PFSK-1 (cell line): Measurements from ENCODE around the gene OR5M11.

Source experiments
- FOXP2 ChIP-seq: optimal IDR thresholded peaks from 2 replicates; pipeline ENCODE3; 2011; ENCODE audit warnings: borderline replicate concordance, control low read depth, inconsistent platforms; ENCODE audit not compliant: insufficient read depth; ENCODE audit errors: extremely low read length, extremely low read depth
- POLR2AphosphoS5 ChIP-seq: IDR thresholded peaks from 2 replicates; pipeline ENCODE4 v1.6.1; 2012; ENCODE audit warnings: low read depth, mild to moderate bottlenecking, control low read depth, low read length, moderate library complexity
- SIN3A ChIP-seq: IDR thresholded peaks from 2 replicates; pipeline ENCODE4 v1.6.1; 2012; ENCODE audit warnings: mild to moderate bottlenecking, low read length, moderate library complexity, borderline replicate concordance; ENCODE audit not compliant: insufficient read depth
- TAF1 ChIP-seq: IDR thresholded peaks from 2 replicates; pipeline ENCODE4 v1.6.1; 2012; ENCODE audit warnings: low read length, control low read depth, borderline replicate concordance; ENCODE audit not compliant: insufficient read depth
- TF ChIP-seq, protein P1 (sequence below), 2 experiments: IDR thresholded peaks; 2 replicates each; pipeline versions ENCODE4 v1.6.1 to v1.8.0; 2011 to 2012; ENCODE audit warnings: low read depth in 2 of 2, low read length in 2 of 2, control low read depth in 1 of 2, inconsistent platforms in 1 of 2, mild to moderate bottlenecking in 1 of 2, moderate library complexity in 1 of 2; ENCODE audit not compliant: insufficient read depth in 1 of 2

Gene OR5M11

GRCh38 chr11:56497010-56497409 lies 46.0 kb downstream of the OR5M11 start:
- TF ChIP-seq TAF1 (no peak), FOXP2 (no peak), POLR2AphosphoS5 (no peak)
- TF ChIP-seq, protein P1, sequence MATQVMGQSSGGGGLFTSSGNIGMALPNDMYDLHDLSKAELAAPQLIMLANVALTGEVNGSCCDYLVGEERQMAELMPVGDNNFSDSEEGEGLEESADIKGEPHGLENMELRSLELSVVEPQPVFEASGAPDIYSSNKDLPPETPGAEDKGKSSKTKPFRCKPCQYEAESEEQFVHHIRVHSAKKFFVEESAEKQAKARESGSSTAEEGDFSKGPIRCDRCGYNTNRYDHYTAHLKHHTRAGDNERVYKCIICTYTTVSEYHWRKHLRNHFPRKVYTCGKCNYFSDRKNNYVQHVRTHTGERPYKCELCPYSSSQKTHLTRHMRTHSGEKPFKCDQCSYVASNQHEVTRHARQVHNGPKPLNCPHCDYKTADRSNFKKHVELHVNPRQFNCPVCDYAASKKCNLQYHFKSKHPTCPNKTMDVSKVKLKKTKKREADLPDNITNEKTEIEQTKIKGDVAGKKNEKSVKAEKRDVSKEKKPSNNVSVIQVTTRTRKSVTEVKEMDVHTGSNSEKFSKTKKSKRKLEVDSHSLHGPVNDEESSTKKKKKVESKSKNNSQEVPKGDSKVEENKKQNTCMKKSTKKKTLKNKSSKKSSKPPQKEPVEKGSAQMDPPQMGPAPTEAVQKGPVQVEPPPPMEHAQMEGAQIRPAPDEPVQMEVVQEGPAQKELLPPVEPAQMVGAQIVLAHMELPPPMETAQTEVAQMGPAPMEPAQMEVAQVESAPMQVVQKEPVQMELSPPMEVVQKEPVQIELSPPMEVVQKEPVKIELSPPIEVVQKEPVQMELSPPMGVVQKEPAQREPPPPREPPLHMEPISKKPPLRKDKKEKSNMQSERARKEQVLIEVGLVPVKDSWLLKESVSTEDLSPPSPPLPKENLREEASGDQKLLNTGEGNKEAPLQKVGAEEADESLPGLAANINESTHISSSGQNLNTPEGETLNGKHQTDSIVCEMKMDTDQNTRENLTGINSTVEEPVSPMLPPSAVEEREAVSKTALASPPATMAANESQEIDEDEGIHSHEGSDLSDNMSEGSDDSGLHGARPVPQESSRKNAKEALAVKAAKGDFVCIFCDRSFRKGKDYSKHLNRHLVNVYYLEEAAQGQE (IDR thresholded peaks at IDR 0.05; ENCODE audit: insufficient read depth in 1 of 2, low read depth in 2 of 2, low read length in 2 of 2), result no peak

- TF ChIP-seq SIN3A (no peak), TAF1 (no peak), POLR2AphosphoS5 (no peak), FOXP2 (no peak)
- TF ChIP-seq, protein P1 (IDR thresholded peaks at IDR 0.05; ENCODE audit: insufficient read depth in 1 of 2, low read depth in 2 of 2, low read length in 2 of 2), result no peak
Measured at GRCh38 chr11:56495117-56495516, 47.9 kb downstream of the OR5M11 start.
